ENCODE data around the gene C1GALT1. TPM values are rescaled to one million over a fixed set of nuclear protein-coding genes. Genes with fewer than 3 reads are reported as not detected.

C1GALT1 gene
- total RNA-seq, 1 experiment from 2014 or later, result 81.5 TPM

- Histone ChIP-seq H3T11ph (ENCODE audit: low read length) (no peak overlapping the region), H3K56ac (ENCODE audit: insufficient read length, low read depth, low read length) (no peak overlapping the region), H3K9ac (ENCODE audit: extremely low read depth, insufficient read length, low read length) (no peak overlapping the region), H3K9me3 (ENCODE audit: control insufficient read depth, low read depth, low read length) (no peaks in the 10 kb centered on the region), H4K5ac (ENCODE audit: insufficient read length, low read depth, low read length) (no peak overlapping the region), H2BK15ac (ENCODE audit: low read depth, low read length) (no peak overlapping the region), H2BK20ac (ENCODE audit: low read depth, low read length, poor library complexity, severe bottlenecking) (no peak overlapping the region), H3K23ac (ENCODE audit: insufficient read length, low read depth, low read length) (no peak overlapping the region), H3K23me2 (ENCODE audit: insufficient read length, low read depth, low read length, poor library complexity, severe bottlenecking) (no peaks in the 10 kb centered on the region), H4K8ac (replicated peaks; ENCODE audit: insufficient read length, low read depth, low read length) (no peak overlapping the region), H4K20me1 (ENCODE audit: control insufficient read depth, insufficient read depth, insufficient read length) (no peaks in the 10 kb centered on the region), H3K14ac (ENCODE audit: insufficient read depth, low read length) (no peak overlapping the region), H2BK120ac (ENCODE audit: low read depth, low read length, poor library complexity, severe bottlenecking) (no peak overlapping the region), H3K79me2 (ENCODE audit: insufficient read depth, low read length) (peaks cover 10% of the 10 kb centered on the region; the same call in 1 of the 2 replicates), H2AFZ (ENCODE audit: low read length) (no peak overlapping the region), H3K18ac (ENCODE audit: insufficient read length, low read depth, low read length) (no peak overlapping the region), H3K4ac (ENCODE audit: low read depth, low read length) (no peak overlapping the region), H3K4me2 (ENCODE audit: insufficient read depth, insufficient read length, low read length) (no peak overlapping the region), H3K27ac (ENCODE audit: insufficient read length, low read depth, low read length) (no peak overlapping the region), H4K91ac (ENCODE audit: insufficient read length, low read depth, low read length) (no peak overlapping the region), H2BK12ac (ENCODE audit: insufficient read length, low read depth, low read length) (no peak overlapping the region), H2BK5ac (ENCODE audit: insufficient read length, low read length) (no peak overlapping the region), H3K4me1 (ENCODE audit: insufficient read depth, low read length) (no peaks in the 10 kb centered on the region; the same call in 1 of the 2 replicates), H2AK5ac (ENCODE audit: insufficient read length, low read length) (no peak overlapping the region), H3K27me3 (ENCODE audit: insufficient read depth, low read length) (no peaks in the 10 kb centered on the region), H3K79me1 (ENCODE audit: insufficient read depth, low read depth, low read length, poor library complexity, severe bottlenecking) (peaks cover 4% of the 10 kb centered on the region)
- peaks cover 0 to 4% of the 10 kb centered on the region in 2 experiments; a peak in 2 of 5 replicates for H3K9me3 Mint-ChIP-seq
- H3K36me3 Mint-ChIP-seq (ENCODE audit: insufficient read depth in 1 of 3, low read depth in 3 of 3), result peaks cover 44 to 53% (median 49%) of the 10 kb centered on the region in 3 experiments
- no peaks in the 10 kb centered on the region for H3K27me3 Mint-ChIP-seq (ENCODE audit: low read depth)
- no peak for DNase-seq
- no peak overlapping the region for H3K4me3 Mint-ChIP-seq
- no CpG with 5 or more reads among the region's 3 CpGs for WGBS (ENCODE audit: extremely low coverage, insufficient read length, low lambda C conversion rate)
- TF ChIP-seq, protein P1, sequence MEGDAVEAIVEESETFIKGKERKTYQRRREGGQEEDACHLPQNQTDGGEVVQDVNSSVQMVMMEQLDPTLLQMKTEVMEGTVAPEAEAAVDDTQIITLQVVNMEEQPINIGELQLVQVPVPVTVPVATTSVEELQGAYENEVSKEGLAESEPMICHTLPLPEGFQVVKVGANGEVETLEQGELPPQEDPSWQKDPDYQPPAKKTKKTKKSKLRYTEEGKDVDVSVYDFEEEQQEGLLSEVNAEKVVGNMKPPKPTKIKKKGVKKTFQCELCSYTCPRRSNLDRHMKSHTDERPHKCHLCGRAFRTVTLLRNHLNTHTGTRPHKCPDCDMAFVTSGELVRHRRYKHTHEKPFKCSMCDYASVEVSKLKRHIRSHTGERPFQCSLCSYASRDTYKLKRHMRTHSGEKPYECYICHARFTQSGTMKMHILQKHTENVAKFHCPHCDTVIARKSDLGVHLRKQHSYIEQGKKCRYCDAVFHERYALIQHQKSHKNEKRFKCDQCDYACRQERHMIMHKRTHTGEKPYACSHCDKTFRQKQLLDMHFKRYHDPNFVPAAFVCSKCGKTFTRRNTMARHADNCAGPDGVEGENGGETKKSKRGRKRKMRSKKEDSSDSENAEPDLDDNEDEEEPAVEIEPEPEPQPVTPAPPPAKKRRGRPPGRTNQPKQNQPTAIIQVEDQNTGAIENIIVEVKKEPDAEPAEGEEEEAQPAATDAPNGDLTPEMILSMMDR (conservative IDR thresholded peaks at IDR 0.05), result no peak
- H3K27ac Mint-ChIP-seq, result peak overlapping the region; percentile 0 to 58 (median 28); a peak in 3 of 7 replicates
- H3K4me1 Mint-ChIP-seq, result peaks cover 24% of the 10 kb centered on the region in 2 experiments
Observed at GRCh38 chr7:7220821-7221220, 38.5 kb downstream of the C1GALT1 start.
